T-helper 1 cell treated with Interleukin-12 subunit alpha and Interleukin-12 subunit beta and Interleukin-4 antibody, amounts not matched to agents 30 ng/mL and 1 ng/mL, for 36 hours (primary cell): Measurements from ENCODE around the gene ZNF628. TPM values are rescaled to one million over a fixed set of nuclear protein-coding genes. Genes with fewer than 3 reads are reported as not detected.
"Not testable (repeated sequence)": the region's sequence is repeated elsewhere in the genome, so short reads cannot be mapped to it uniquely, and the experiment has no call there.

Experiments
- intact Hi-C: fragments of 100-400 bp; cut with micrococcal nuclease; formaldehyde crosslinking; loops from one replicate; pipeline ENCODE4 v1.15.1; 2024
- total RNA-seq: library from RNA; stranded (reverse); gene quantifications from 2 replicates; pipeline ENCODE4 v1.2.3, GENCODE V29; 2022

ZNF628 gene
- total RNA-seq, 1 donor from 2014 or later: 6.3 TPM

- intact Hi-C loops: no loop called here
Measured at GRCh38 chr19:55493645-55494171, 17.3 kb downstream of the ZNF628 start.

GRCh38 chr19:55494172-55494761 is 17.9 kb downstream of the ZNF628 start:
- intact Hi-C loops: no loop called here

GRCh38 chr19:55495646-55496349 is 19.4 kb downstream of the ZNF628 start:
- intact Hi-C loops: no loop called here

GRCh38 chr19:55496820-55497219 is 20.4 kb downstream of the ZNF628 start:
- intact Hi-C loops: not testable (repeated sequence)

GRCh38 chr19:55497763-55498162 is 21.3 kb downstream of the ZNF628 start:
- intact Hi-C loops: no loop called here

GRCh38 chr19:55498246-55498840 is 21.9 kb downstream of the ZNF628 start:
- intact Hi-C loops: no loop called here

GRCh38 chr19:55500368-55500952 is 24.0 kb downstream of the ZNF628 start:
- intact Hi-C loops: loop anchor here (5.0 kb wide), 2 partner anchors 113 to 618 kb away; partner anchors contain the start of gene RPL28

- intact Hi-C loops: loop anchor here (2.0 to 5.0 kb wide), 4 partner anchors 26 to 620 kb away; partner anchors contain the start of genes RPL28 and ZNF628
Measured at GRCh38 chr19:55502197-55502952, 26.0 kb downstream of the ZNF628 start.

GRCh38 chr19:55503157-55503501 is 26.7 kb downstream of the ZNF628 start:
- intact Hi-C loops: loop anchor here (1.0 to 5.0 kb wide), 9 partner anchors 26 to 621 kb away; partner anchors contain the start of genes ISOC2, KMT5C, PPP6R1 and RPL28

- intact Hi-C loops: loop anchor here (1.0 to 5.0 kb wide), 9 partner anchors 27 to 621 kb away; partner anchors contain the start of genes ISOC2, KMT5C, PPP6R1 and RPL28
Measured at GRCh38 chr19:55503502-55504251, 27.3 kb downstream of the ZNF628 start.

GRCh38 chr19:55504252-55504603 is 27.8 kb downstream of the ZNF628 start:
- intact Hi-C loops: loop anchor here (5.0 kb wide), 2 partner anchors 117 to 622 kb away; partner anchors contain the start of gene RPL28

- intact Hi-C loops: loop anchor here (5.0 kb wide), 2 partner anchors 118 to 623 kb away; partner anchors contain the start of gene RPL28
Measured at GRCh38 chr19:55504981-55505380, 28.6 kb downstream of the ZNF628 start.

- intact Hi-C loops: no loop called here
Measured at GRCh38 chr19:55508120-55508519, 31.7 kb downstream of the ZNF628 start.

GRCh38 chr19:55516878-55517620 is 40.6 kb downstream of the ZNF628 start:
- intact Hi-C loops: loop anchor here (1.0 kb wide), 6 partner anchors 70 to 454 kb away; partner anchors contain the start of genes FIZ1, RDH13 and ZNF784

- intact Hi-C loops: no loop called here
Measured at GRCh38 chr19:55519451-55520311, 43.3 kb downstream of the ZNF628 start.

GRCh38 chr19:55520691-55521292 is 44.4 kb downstream of the ZNF628 start:
- intact Hi-C loops: no loop called here

GRCh38 chr19:55525289-55526101 is 49.1 kb downstream of the ZNF628 start:
- intact Hi-C loops: no loop called here
